GM10266 (cell line): ENCODE data around the gene SFXN4.
"Not testable (repeated sequence)": the region's sequence is repeated elsewhere in the genome, so short reads cannot be mapped to it uniquely, and the experiment has no call there.

Source experiments
- DNase-seq: peaks from one replicate; pipeline ENCODE4 v3.0.0; 2012; ENCODE audit errors: extremely low spot score
- CTCF ChIP-seq: IDR thresholded peaks from 2 replicates; pipeline ENCODE4 v1.5.1; 2012; ENCODE audit warnings: mild to moderate bottlenecking, low read depth; ENCODE audit not compliant: control insufficient read depth, insufficient read depth; ENCODE audit errors: missing control alignments

The SFXN4 gene

GRCh38 chr10:119115926-119116325, 49.6 kb downstream of the SFXN4 start:
- no peak for TF ChIP-seq CTCF
- no peak for DNase-seq

- DNase-seq: no peak
- TF ChIP-seq CTCF: no peak
These were observed 51.5 kb downstream of the SFXN4 start for GRCh38 chr10:119113751-119114732.

- no peak for DNase-seq
- no peak for TF ChIP-seq CTCF
These were observed 53.5 kb downstream of the SFXN4 start for GRCh38 chr10:119112056-119112455.

- not testable (repeated sequence) for DNase-seq
These were observed 57.7 kb downstream of the SFXN4 start for GRCh38 chr10:119107771-119108170.

- DNase-seq: not testable (repeated sequence)
These were observed 58.4 kb downstream of the SFXN4 start for GRCh38 chr10:119107106-119107505.

GRCh38 chr10:119105899-119106298, 59.6 kb downstream of the SFXN4 start:
- DNase-seq: not testable (repeated sequence)

- no peak for DNase-seq
- TF ChIP-seq CTCF: no peak
These were observed 60.4 kb downstream of the SFXN4 start for GRCh38 chr10:119105155-119105554.

GRCh38 chr10:119104654-119105015, 60.9 kb downstream of the SFXN4 start:
- DNase-seq: no peak
- TF ChIP-seq CTCF: no peak
